GM12878 (cell line): ENCODE measurements around the gene GOLT1B. TPM values are rescaled to one million over a fixed set of nuclear protein-coding genes. Genes with fewer than 3 reads are reported as not detected.

Experiments used
- ATAC-seq: fragments of 200-7000 bp; cut with Tn5 transposase; 3 replicates; pipeline ENCODE4 v1.9.1; 2020; ENCODE audit warnings: mild to moderate bottlenecking, moderate library complexity
- BruUV-seq: library from RNA; stranded (reverse); fragments of 400-500 nt; replicated peaks from 2 replicates; lab custom pipeline; 2021; lab: Mats Ljungman, UMichigan
- CTCF ChIA-PET: fragments of 300-600 bp; sonication (Branson Sonifier 250); formaldehyde crosslinking; extraction: SDS; loops from one replicate; lab custom pipeline; 2021; ENCODE audit warnings: inconsistent platforms; lab: Yijun Ruan, JAX
- POLR2A ChIA-PET: fragments of 350-600 bp; formaldehyde crosslinking; extraction: SDS; loops from one replicate; lab custom pipeline; 2021; ENCODE audit warnings: inconsistent platforms; lab: Charles Lee
- RAD21 ChIA-PET: fragments of 300-600 bp; sonication (Branson Sonifier 250); formaldehyde crosslinking; loops from one replicate; lab custom pipeline; 2023; ENCODE audit warnings: antibody characterized with exemption; ENCODE audit not compliant: unreplicated experiment; lab: Charles Lee
- SMC1A ChIA-PET: fragments of 300-600 bp; sonication (Branson Sonifier 250); formaldehyde crosslinking; loops from one replicate; lab custom pipeline; 2023; ENCODE audit not compliant: unreplicated experiment, uncharacterized antibody; lab: Charles Lee
- DNase-seq: peaks from one replicate; pipeline ENCODE4 v3.0.0-alpha.2; 2011; ENCODE audit warnings: low read depth, low spot score
- FAIRE-seq: peaks from 3 replicates; lab custom pipeline; 2011; peaks lifted over from hg19 to GRCh38; lab: Jason Lieb, UNC
- H2AFZ ChIP-seq: 2 replicates; pipeline ENCODE4 v1.6.0; 2011; ENCODE audit warnings: low read depth, low read length, control low read depth; ENCODE audit not compliant: control insufficient read depth
- H3K27ac ChIP-seq: 2 replicates; pipeline ENCODE4 v1.5.1; 2011; ENCODE audit warnings: control low read depth; ENCODE audit not compliant: control insufficient read depth, insufficient read depth
- H3K27me3 ChIP-seq, 2 experiments: replicated peaks in 1 of 2; 2 replicates each; pipeline versions ENCODE4 v1.6.0 to v1.6.1; 2011; ENCODE audit warnings: low read length in 1 of 2; ENCODE audit not compliant: control insufficient read depth in 2 of 2, insufficient read depth in 2 of 2
- H3K36me3 ChIP-seq, 2 experiments: 2 replicates each; pipeline ENCODE4 v1.5.1; 2011; ENCODE audit warnings: low read length in 1 of 2; ENCODE audit not compliant: control insufficient read depth in 2 of 2, insufficient read depth in 2 of 2
- H3K4me1 ChIP-seq: 2 replicates; pipeline ENCODE4 v1.6.1; 2011; ENCODE audit warnings: mild to moderate bottlenecking, low read length, moderate library complexity, mixed read lengths; ENCODE audit not compliant: control insufficient read depth, insufficient read depth
- H3K4me2 ChIP-seq: 2 replicates; pipeline ENCODE4 v1.6.0; 2011; ENCODE audit warnings: control low read depth; ENCODE audit not compliant: control insufficient read depth, insufficient read depth
- H3K4me3 ChIP-seq: fragments of 200-600 bp; sonication (generic); 2 replicates; pipeline ENCODE4 v1.5.1; 2016
- H3K79me2 ChIP-seq: 2 replicates; pipeline ENCODE4 v1.6.0; 2011; ENCODE audit warnings: low read length; ENCODE audit not compliant: control insufficient read depth, insufficient read depth
- H3K9ac ChIP-seq: 2 replicates; pipeline ENCODE4 v1.8.0; 2011; ENCODE audit warnings: low read length, control low read depth, mixed read lengths; ENCODE audit not compliant: control insufficient read depth, insufficient read depth
- H3K9me3 ChIP-seq: replicated peaks from 3 replicates; pipeline ENCODE4 v1.5.1; 2011; ENCODE audit warnings: mild to moderate bottlenecking, low read length; ENCODE audit not compliant: control insufficient read depth, insufficient read depth
- H4K20me1 ChIP-seq: 2 replicates; pipeline ENCODE4 v1.6.0; 2011; ENCODE audit not compliant: control insufficient read depth, insufficient read depth
- BCL3 ChIP-seq: IDR thresholded peaks from 2 replicates; pipeline ENCODE4 v1.6.1; 2011; ENCODE audit warnings: borderline replicate concordance, low read depth, mild to moderate bottlenecking, moderate library complexity, low read length; ENCODE audit not compliant: insufficient read depth, poor library complexity, severe bottlenecking
- DPF2 ChIP-seq: fragments of 450-650 bp; IDR thresholded peaks from 2 replicates; pipeline ENCODE4 v1.6.1; 2017; ENCODE audit warnings: mild to moderate bottlenecking
- E4F1 ChIP-seq: fragments of 450-650 bp; IDR thresholded peaks from 2 replicates; pipeline ENCODE4 v1.6.1; 2018; ENCODE audit warnings: borderline replicate concordance, mild to moderate bottlenecking; ENCODE audit not compliant: partially characterized antibody
- JUND ChIP-seq: IDR thresholded peaks from 2 replicates; pipeline ENCODE4 v1.6.1; 2012; ENCODE audit warnings: low read depth, mild to moderate bottlenecking, low read length, improper control_type of control experiment, moderate library complexity
- MTA2 ChIP-seq: fragments of 450-650 bp; IDR thresholded peaks from 2 replicates; pipeline ENCODE4 v1.6.1; 2016; ENCODE audit warnings: low read depth, mild to moderate bottlenecking, moderate library complexity
- MXI1 ChIP-seq: fragments of 150-350 bp; IDR thresholded peaks from 2 replicates; pipeline ENCODE4 v1.6.1; 2011; ENCODE audit warnings: low read depth, mild to moderate bottlenecking, inconsistent platforms, low read length, improper control_type of control experiment
- NFIC ChIP-seq: IDR thresholded peaks from 2 replicates; pipeline ENCODE4 v1.6.1; 2012; ENCODE audit warnings: low read depth, mild to moderate bottlenecking, inconsistent platforms, low read length, moderate library complexity
- TBL1XR1 ChIP-seq: IDR thresholded peaks from 2 replicates; pipeline ENCODE4 v1.6.1; 2012; ENCODE audit warnings: low read depth, low read length, improper control_type of control experiment
- ZBTB40 ChIP-seq: fragments of 450-650 bp; IDR thresholded peaks from 2 replicates; pipeline ENCODE4 v1.6.1; 2016; ENCODE audit warnings: mild to moderate bottlenecking, moderate library complexity, borderline replicate concordance
- WGBS: methylation state at CpG from one replicate; pipeline ENCODE4 v1.1.6; 2016; ENCODE audit warnings: low lambda C conversion rate; ENCODE audit not compliant: insufficient replicate concordance, insufficient coverage; ENCODE audit errors: missing lambda C conversion rate; 5-methylcytosine and 5-hydroxymethylcytosine counted together
- in situ Hi-C: fragments of 300-500 bp; cut with MboI; formaldehyde crosslinking; loops from 9 replicates; pipeline ENCODE4 v1.14.3; 2018; ENCODE audit warnings: mixed read lengths
- intact Hi-C: fragments of 100-400 bp; cut with micrococcal nuclease; formaldehyde crosslinking; loops from one replicate; pipeline ENCODE4 v1.14.2; 2022; ENCODE audit not compliant: unreplicated experiment
- polyA plus RNA-seq, 11 experiments: library from polyadenylated mRNA; depleted of rRNA in 4 of 11; unstranded in 6 of 11; stranded (reverse) in 5 of 11; fragments of >200 nt; fragmentation: Nextera tagmentation in 4 of 11; fragmentation: Illumina TruSeq in 1 of 11; extraction: Ambion mirVana in 4 of 11; extraction: Trizol in 1 of 11; gene quantifications; 1 replicate in 1 of 11; 2 replicates in 10 of 11; pipeline versions ENCODE4 v1.2.1 to v1.2.3, GENCODE V29; 2011 to 2016; ENCODE audit warnings: inconsistent platforms in 2 of 11, missing spikeins in 2 of 11, low read depth in 1 of 11
- total RNA-seq, 4 experiments: library from RNA; depleted of rRNA in 3 of 4; stranded (reverse); fragments of >200 nt in 3 of 4; fragmentation: Illumina TruSeq in 1 of 4; extraction: Trizol in 1 of 4; gene quantifications; 2 replicates each; pipeline versions ENCODE4 v1.2.1 to v1.2.3, GENCODE V29; 2013 to 2021
- TF ChIP-seq, protein P1 (sequence below): fragments of 450-650 bp; IDR thresholded peaks from 2 replicates; pipeline ENCODE4 v1.6.1; 2017; ENCODE audit warnings: mild to moderate bottlenecking, low read depth, inconsistent platforms; ENCODE audit not compliant: poor library complexity, severe bottlenecking

Gene GOLT1B
- total and polyA plus RNA-seq, 10 of the 15 experiments (the other 5 are each of a cell fraction or from before 2014, with no cell fraction given): 18.3 to 77.4 (median 32.9) TPM

GRCh38 chr12:21538061-21538653 lies 36.6 kb downstream of the GOLT1B start:
- WGBS: 82% methylated on average over 5 of the region's 5 CpGs

More at GRCh38 chr12:21538061-21538653, 36.6 kb downstream of the GOLT1B start:
- FAIRE-seq: no peak
- intact Hi-C loops (no loop called here), in situ Hi-C loops (no loop called here)
- ChIA-PET CTCF (no interaction called here), SMC1A (interaction anchor here (1.5 to 1.6 kb wide), 2 partner anchors 33 to 60 kb away, joined by 3 read pairs; no protein-coding TSS in a partner anchor), RAD21 (interaction anchor here (0.7 kb wide), 1 partner anchor 28 kb away, joined by 3 read pairs; no protein-coding TSS in a partner anchor), POLR2A (no interaction called here)
- H3K36me3 ChIP-seq: no peaks in the 10 kb centered on the region
- no peak overlapping the region for H3K9ac ChIP-seq
- DNase-seq: no peak
- no peaks in the 10 kb centered on the region for H3K79me2 ChIP-seq
- no TSS peak for BruUV-seq
- H3K27ac ChIP-seq: no peak overlapping the region
- no peak overlapping the region for H3K4me2 ChIP-seq
- no peak for TF ChIP-seq MXI1
- TF ChIP-seq BCL3: no peak
- TF ChIP-seq NFIC: no peak
- TF ChIP-seq DPF2: no peak
- no peak for TF ChIP-seq ZBTB40
- no peak for TF ChIP-seq TBL1XR1
- TF ChIP-seq E4F1: no peak
- no peak for TF ChIP-seq MTA2
- no peak for TF ChIP-seq JUND
- TF ChIP-seq, protein P1, sequence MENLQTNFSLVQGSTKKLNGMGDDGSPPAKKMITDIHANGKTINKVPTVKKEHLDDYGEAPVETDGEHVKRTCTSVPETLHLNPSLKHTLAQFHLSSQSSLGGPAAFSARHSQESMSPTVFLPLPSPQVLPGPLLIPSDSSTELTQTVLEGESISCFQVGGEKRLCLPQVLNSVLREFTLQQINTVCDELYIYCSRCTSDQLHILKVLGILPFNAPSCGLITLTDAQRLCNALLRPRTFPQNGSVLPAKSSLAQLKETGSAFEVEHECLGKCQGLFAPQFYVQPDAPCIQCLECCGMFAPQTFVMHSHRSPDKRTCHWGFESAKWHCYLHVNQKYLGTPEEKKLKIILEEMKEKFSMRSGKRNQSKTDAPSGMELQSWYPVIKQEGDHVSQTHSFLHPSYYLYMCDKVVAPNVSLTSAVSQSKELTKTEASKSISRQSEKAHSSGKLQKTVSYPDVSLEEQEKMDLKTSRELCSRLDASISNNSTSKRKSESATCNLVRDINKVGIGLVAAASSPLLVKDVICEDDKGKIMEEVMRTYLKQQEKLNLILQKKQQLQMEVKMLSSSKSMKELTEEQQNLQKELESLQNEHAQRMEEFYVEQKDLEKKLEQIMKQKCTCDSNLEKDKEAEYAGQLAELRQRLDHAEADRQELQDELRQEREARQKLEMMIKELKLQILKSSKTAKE: no peak
- no peak for ATAC-seq
- H3K9me3 ChIP-seq: no peaks in the 10 kb centered on the region
- no peak overlapping the region for H2AFZ ChIP-seq
- H3K4me1 ChIP-seq: no peaks in the 10 kb centered on the region
- no peaks in the 10 kb centered on the region for H3K27me3 ChIP-seq
- H4K20me1 ChIP-seq: no peaks in the 10 kb centered on the region
- no peak overlapping the region for H3K4me3 ChIP-seq
